Activated CD4-positive, alpha-beta T cell treated with anti-CD3 and anti-CD28 coated beads, Interleukin-2, amount 50 U/mL, for 24 hours (primary cell): ENCODE measurements around the gene C3orf52.

Experiments
- DNase-seq, 2 donors: peaks; one replicate each; pipeline ENCODE4 v3.0.0-alpha.2; 2020; ENCODE audit warnings: low read depth in 1 of 2, low spot score in 1 of 2

The C3orf52 gene

GRCh38 chr3:112117841-112118571 lies 31.8 kb downstream of the C3orf52 start:
- no peak for DNase-seq

- no peak for DNase-seq
Measured at GRCh38 chr3:112119962-112120836, 34.0 kb downstream of the C3orf52 start.

- no peak for DNase-seq
Measured at GRCh38 chr3:112121577-112122547, 35.7 kb downstream of the C3orf52 start.

GRCh38 chr3:112122870-112123269 lies 36.7 kb downstream of the C3orf52 start:
- no peak for DNase-seq

GRCh38 chr3:112123548-112123947 lies 37.4 kb downstream of the C3orf52 start:
- no peak for DNase-seq

GRCh38 chr3:112124907-112125607 lies 38.9 kb downstream of the C3orf52 start:
- no peak for DNase-seq

GRCh38 chr3:112126511-112126911 lies 40.3 kb downstream of the C3orf52 start:
- no peak for DNase-seq

- no peak for DNase-seq
Measured at GRCh38 chr3:112127522-112128494, 41.6 kb downstream of the C3orf52 start.

GRCh38 chr3:112128843-112129727 lies 42.9 kb downstream of the C3orf52 start:
- peak in 1 of 2 donors; percentile 42 for DNase-seq

- no peak for DNase-seq
Measured at GRCh38 chr3:112129925-112130637, 43.9 kb downstream of the C3orf52 start.

GRCh38 chr3:112130638-112130993 lies 44.4 kb downstream of the C3orf52 start:
- no peak for DNase-seq

GRCh38 chr3:112131111-112131510 lies 44.9 kb downstream of the C3orf52 start:
- no peak for DNase-seq

- no peak for DNase-seq
Measured at GRCh38 chr3:112132088-112132487, 45.9 kb downstream of the C3orf52 start.

GRCh38 chr3:112132554-112132953 lies 46.4 kb downstream of the C3orf52 start:
- no peak for DNase-seq

GRCh38 chr3:112132975-112133448 lies 46.8 kb downstream of the C3orf52 start, which contains the start of gene GCSAM:
Gene GCSAM (minus strand): TSS chr3:112133248. CDS start chr3:112133120, 128 bp downstream.
- DNase-seq = peak in 1 of 2 donors; percentile 41

GRCh38 chr3:112133626-112134334 lies 47.6 kb downstream of the C3orf52 start:
- DNase-seq = no peak
